ENCODE data around the gene RBFOX1. TPM values are rescaled to one million over a fixed set of nuclear protein-coding genes. Genes with fewer than 3 reads are reported as not detected.

RBFOX1 gene
- total and polyA plus RNA-seq, 2 experiments from 2014 or later = 5.7 to 7.4 TPM

- TF ChIP-seq CTCF (IDR thresholded peaks at IDR 0.05; ENCODE audit: low read depth, low read length) = no peak
- no peak overlapping the region for H3K4me3 ChIP-seq
- no peak for DNase-seq (ENCODE audit: low read depth in 1 of 2, low spot score in 1 of 2)
- no peaks in the 10 kb centered on the region for H3K9me3 ChIP-seq (ENCODE audit: low read depth)
- no peaks in the 10 kb centered on the region for H3K36me3 ChIP-seq
- H3K27me3 ChIP-seq = peaks cover 2% of the 10 kb centered on the region
- H3K27ac ChIP-seq = no peak overlapping the region
- no peaks in the 10 kb centered on the region for H3K4me1 ChIP-seq (ENCODE audit: low read depth)
These were observed 216.2 kb downstream of the RBFOX1 start for GRCh38 chr16:7548796-7549318.

DNA sequence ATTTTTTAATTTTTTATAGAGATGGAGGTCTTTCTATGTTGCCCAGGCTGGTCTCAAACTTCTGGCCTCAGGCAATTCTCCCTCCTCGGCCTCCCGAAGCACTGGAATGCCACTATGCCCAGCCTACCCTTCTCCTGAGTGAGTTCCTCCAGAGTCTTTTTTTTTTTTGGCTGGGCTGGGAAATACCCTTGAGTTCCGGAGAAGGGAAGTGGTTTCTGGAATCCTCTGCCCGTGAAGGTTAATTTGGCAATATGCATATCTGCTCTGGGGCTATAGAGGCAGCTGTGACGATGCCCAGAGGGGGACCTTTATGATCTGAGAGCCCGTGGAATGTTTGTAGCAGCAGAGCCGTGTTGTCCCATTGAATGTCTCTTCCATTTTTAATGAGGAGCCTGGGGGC, 217.5 kb downstream of the RBFOX1 start:
- peaks cover 6% of the 10 kb centered on the region for H3K27me3 ChIP-seq
- TF ChIP-seq CTCF (IDR thresholded peaks at IDR 0.05; ENCODE audit: low read depth, low read length) = no peak
- H3K4me1 ChIP-seq (ENCODE audit: low read depth) = no peaks in the 10 kb centered on the region
- H3K27ac ChIP-seq = no peak overlapping the region
- DNase-seq (ENCODE audit: low read depth in 1 of 2, low spot score in 1 of 2) = no peak
- no peaks in the 10 kb centered on the region for H3K36me3 ChIP-seq
- H3K4me3 ChIP-seq = no peak overlapping the region
- H3K9me3 ChIP-seq (ENCODE audit: low read depth) = no peaks in the 10 kb centered on the region

GRCh38 chr16:7555459-7555858, 222.8 kb downstream of the RBFOX1 start:
- H3K4me3 ChIP-seq = no peak overlapping the region
- no peak for TF ChIP-seq CTCF (IDR thresholded peaks at IDR 0.05; ENCODE audit: low read depth, low read length)
- H3K4me1 ChIP-seq (ENCODE audit: low read depth) = no peaks in the 10 kb centered on the region
- DNase-seq (ENCODE audit: low read depth in 1 of 2, low spot score in 1 of 2) = no peak
- H3K27ac ChIP-seq = no peak overlapping the region
- no peaks in the 10 kb centered on the region for H3K36me3 ChIP-seq
- no peaks in the 10 kb centered on the region for H3K9me3 ChIP-seq (ENCODE audit: low read depth)
- H3K27me3 ChIP-seq = peaks cover 8% of the 10 kb centered on the region

DNA sequence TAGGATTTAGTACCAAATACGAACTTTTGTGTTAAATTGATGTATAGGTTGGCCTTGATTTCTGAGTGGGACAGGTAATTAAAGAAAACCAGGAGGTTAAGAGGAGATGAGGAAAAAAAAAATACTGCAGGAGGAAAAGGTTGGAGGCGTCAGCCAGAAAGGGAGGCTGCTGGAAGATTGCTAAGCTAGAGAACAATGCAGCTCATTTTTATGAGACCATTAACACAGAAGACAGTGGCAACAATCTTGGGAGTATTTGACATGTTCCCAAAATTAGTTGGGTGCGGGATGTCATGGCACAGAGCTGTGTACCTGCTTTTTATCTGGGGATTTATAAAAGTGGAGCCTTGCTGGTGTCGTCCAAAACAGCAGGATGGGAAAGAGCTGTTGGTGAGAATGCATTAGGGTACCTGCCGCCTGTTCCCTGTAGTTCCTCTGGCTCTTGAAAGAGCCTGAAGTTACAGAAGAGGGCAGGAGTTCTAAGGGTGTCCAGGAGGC, 229.3 kb downstream of the RBFOX1 start:
- H3K36me3 ChIP-seq = no peaks in the 10 kb centered on the region
- H3K9me3 ChIP-seq (ENCODE audit: low read depth) = no peaks in the 10 kb centered on the region
- H3K4me3 ChIP-seq = no peak overlapping the region
- TF ChIP-seq CTCF (IDR thresholded peaks at IDR 0.05; ENCODE audit: low read depth, low read length) = no peak
- H3K4me1 ChIP-seq (ENCODE audit: low read depth) = peaks cover 3% of the 10 kb centered on the region
- H3K27me3 ChIP-seq = peaks cover 29% of the 10 kb centered on the region
- no peak overlapping the region for H3K27ac ChIP-seq
- no peak for DNase-seq (ENCODE audit: low read depth in 1 of 2, low spot score in 1 of 2)

DNA sequence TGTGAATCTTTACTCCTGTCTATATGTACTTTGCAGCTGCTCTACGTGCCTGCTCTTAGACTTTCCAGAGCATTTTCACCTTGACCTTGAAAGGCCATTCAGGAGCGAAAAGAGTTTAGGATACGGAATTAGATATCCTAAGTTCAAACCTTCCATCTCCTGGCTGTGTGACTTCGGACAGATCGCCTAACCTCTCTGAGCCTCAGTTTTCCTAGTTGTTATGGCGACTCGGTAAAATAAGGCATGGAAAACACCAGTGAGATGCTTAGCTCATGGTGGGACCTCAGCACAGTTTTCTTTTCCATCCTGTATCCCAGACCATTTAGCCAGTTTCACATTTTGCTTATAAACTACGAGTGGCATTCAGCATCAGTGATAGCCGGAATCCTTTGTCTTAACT, 233.7 kb downstream of the RBFOX1 start:
- peaks cover 3% of the 10 kb centered on the region for H3K4me1 ChIP-seq (ENCODE audit: low read depth)
- no peak overlapping the region for H3K4me3 ChIP-seq
- TF ChIP-seq CTCF (IDR thresholded peaks at IDR 0.05; ENCODE audit: low read depth, low read length) = no peak
- peaks cover 47% of the 10 kb centered on the region for H3K27me3 ChIP-seq
- H3K27ac ChIP-seq = no peak overlapping the region
- H3K36me3 ChIP-seq = no peaks in the 10 kb centered on the region
- no peak for DNase-seq (ENCODE audit: low read depth in 1 of 2, low spot score in 1 of 2)
- H3K9me3 ChIP-seq (ENCODE audit: low read depth) = no peaks in the 10 kb centered on the region
